ENCODE data around the gene ARID5B.

ARID5B gene

DNA sequence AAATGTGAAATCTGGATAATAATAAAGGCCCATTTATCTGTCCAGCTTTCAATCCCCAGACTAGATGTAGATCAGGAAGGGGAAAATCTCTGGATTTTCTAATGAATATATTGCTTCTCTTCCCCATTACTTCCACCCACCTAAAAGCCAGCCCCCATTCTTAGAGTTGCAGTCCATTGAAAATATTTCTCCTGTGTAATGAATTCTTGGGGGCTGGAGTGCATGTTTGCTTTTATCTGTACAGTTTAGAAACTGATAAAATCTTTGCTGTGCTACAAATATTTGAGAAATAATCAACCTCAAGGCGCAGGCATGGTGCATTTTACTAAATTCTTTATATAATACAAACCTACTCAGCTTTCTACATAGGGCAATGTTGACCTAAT lies 180.8 kb downstream of the ARID5B start:
- no peak for DNase-seq

DNA sequence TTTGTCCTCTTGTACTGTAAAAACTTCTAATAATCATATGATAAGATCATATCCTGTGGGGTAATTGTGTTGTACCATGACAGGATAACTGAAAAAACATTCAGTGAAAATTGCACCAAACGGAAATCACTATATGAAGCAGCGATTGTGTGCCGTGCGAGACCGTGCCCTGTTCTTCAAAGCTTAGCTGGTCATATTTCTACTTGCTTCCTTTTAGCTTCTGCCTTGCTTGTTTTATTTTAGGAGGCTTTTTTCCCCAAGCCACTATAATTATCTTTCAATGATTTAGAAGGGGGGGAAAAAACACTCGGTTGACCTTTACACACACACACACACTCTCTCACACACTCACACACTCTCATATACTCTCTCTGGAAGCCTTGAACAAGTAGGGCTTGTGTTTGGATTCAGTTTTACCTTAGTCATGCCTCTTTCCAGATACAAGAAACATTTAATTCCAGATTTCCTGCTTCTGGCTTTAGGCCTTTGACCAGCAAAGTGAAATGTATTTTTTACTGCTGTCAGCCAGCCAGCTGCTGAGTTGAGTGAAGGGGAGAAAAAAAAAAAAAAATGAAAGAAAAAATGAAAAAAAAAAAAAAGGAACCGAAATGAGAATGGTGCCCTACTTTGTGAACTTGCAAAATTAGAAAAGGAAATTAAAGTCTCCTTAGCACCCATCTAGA lies 181.4 kb downstream of the ARID5B start:
- peak; percentile 85 for DNase-seq

DNA sequence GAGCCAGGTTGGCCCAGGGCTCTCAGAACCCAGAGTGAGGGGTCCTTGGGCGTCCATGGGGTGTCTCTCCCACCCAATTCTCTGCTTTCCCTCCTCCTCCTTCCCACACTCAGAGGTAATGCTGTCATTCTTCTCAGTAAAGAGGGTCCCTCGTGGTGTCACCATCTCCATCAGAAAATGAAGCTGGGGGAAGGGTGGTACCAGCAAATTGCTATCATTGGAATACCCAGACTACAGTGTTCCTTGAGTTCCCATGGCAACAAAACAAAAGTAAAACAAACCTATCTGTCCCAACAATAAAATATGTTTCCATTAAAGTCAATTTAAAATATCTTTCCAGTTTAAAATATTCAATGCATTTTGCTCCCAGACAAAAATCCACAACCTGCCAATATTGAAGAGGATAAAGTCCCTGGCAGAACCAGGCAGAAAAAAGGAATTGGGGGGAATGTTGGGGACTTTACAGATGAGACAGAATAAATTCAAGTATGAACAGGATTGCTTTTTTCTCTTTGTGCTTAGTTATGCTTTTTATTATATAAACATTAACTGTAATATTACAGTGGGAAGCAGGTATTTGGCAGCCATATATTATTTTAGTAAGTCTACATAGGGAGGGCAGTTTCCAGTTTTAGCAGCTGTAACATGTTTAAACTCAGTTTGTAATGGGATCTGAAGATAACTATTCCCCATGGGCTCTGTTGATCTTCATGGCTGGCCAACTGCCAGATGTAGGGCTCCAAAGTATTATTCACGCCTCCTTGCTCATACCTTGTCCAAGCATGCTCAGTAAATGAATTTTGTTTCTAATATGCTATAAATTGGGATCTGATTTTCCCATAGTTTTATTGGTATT lies 182.1 kb downstream of the ARID5B start:
- peak; percentile 24 for DNase-seq

DNA sequence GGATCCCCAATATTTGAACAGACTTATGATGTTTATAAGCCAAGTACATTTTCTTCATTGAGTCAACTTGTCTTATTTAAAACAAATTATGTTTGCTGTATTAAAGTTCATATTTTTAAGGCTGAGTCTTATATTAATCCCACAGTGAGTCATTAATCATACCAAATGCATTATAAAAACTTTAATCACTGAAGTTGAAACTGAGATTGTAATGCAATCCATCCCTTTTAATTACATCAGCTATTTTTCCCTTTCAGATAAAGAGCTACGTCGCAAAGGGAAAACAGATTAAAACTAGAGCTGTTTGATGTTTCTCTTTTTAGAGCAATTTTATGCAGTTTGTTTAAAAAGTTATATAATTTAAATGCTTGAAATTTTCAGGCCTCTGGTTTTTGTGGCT lies 183.0 kb downstream of the ARID5B start:
- no peak for DNase-seq

DNA sequence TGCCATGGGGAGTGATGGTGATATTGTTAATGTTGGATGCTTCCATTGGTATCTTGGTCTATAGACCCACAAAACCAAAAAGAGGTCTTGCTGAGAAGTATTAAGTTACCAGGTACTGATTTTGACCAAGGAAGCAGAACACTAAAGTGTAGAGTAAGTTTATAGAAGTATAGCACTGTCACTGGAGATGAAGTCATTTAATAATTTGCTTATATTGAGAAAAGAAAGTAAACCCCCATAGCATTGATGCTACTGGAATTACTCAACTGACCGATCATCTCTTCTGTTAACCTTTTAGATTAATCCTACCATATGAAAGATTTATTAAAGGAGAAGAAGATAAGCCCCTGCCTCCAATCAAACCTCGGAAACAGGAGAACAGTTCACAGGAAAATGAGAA lies 183.9 kb downstream of the ARID5B start:
- DNase-seq, result peak; percentile 39

DNA sequence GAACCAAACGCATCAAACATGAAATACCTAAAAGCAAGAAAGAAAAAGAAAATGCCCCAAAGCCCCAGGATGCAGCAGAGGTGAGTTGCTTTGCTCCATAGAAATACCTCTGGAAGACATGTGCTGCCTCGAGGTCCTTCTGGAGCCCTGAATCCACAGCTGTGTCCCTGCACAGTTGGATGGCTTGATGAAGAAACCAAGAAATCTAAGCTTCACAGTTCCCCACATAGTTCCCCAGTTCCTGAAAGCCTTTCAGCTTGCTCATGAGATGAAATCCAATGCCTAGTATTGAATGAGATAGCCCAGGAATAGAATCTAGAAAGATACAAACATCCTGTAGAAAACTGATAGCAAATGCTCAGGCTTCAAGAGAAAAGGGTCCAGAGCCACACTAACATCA lies 184.3 kb downstream of the ARID5B start:
- no peak for DNase-seq

DNA sequence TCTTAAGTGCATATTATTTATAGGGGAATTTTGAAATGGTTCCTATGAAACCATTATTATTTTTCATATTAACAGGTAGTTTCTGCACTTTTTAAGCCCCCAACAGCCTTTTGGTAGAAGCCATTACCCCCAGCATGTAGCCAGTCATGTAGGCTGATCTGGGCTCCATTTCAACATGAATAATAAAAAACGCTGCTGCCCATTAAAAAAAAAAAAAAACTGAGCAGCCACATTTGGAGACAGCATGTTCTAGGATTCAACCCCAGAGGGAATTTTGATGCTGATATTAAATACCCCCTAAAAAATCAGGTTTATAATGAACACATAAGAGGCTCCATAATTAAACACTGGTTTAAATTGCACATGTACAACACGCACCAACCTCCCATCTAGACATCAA lies 185.8 kb downstream of the ARID5B start:
- no peak for DNase-seq

DNA sequence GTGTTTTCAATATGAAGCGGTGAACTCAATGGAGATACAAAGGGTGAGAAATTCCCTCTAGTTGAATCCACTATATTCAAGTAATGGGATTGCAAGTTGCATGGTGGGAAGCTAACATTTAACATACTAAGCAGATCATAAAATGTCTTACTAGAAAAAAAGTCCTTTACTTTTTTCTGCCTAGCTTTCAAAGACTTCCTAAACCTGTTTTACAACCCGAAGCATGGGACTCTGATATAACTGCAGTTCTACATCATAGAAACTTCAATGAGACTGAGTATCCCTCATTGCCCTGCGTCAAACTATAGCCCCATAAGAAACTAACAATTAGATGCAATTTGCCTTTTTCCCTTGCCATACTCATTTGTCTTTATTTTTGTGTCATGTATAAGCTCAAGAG lies 187.3 kb downstream of the ARID5B start:
- no peak for DNase-seq

DNA sequence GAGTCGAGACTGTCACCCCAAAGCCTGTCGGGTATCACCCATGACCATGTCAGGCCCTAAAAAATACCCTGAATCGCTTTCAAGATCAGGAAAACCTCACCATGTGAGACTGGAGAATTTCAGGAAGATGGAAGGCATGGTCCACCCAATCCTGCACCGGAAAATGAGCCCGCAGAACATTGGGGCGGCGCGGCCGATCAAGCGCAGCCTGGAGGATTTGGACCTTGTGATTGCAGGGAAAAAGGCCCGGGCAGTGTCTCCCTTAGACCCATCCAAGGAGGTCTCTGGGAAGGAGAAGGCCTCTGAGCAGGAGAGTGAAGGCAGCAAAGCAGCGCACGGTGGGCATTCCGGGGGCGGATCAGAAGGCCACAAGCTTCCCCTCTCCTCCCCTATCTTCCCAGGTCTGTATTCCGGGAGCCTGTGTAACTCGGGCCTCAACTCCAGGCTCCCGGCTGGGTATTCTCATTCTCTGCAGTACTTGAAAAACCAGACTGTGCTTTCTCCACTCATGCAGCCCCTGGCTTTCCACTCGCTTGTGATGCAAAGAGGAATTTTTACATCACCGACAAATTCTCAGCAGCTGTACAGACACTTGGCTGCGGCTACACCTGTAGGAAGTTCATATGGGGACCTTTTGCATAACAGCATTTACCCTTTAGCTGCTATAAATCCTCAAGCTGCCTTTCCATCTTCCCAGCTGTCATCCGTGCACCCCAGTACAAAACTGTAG lies 191.0 kb downstream of the ARID5B start:
- DNase-seq, result no peak

DNA sequence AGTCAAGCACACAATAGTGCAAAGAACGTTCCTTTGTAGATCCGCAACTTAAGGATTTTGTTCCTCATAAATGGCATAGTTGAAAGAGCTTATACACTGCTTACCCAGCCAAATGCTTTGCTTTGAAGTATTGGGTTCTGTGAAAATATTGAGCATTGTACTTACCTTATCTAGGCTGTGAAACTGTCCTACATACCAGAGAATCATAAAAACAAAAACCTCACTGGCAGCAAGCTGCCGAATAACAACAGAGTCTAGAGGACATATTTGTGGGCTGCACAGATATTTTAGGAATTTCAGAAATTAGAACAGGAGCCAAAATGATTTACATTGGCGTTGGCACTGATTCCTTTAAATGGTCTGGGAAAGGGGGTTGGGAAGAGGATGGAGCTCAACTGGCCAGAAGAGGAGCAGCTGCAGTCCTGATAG lies 192.4 kb downstream of the ARID5B start:
- DNase-seq, result no peak

DNA sequence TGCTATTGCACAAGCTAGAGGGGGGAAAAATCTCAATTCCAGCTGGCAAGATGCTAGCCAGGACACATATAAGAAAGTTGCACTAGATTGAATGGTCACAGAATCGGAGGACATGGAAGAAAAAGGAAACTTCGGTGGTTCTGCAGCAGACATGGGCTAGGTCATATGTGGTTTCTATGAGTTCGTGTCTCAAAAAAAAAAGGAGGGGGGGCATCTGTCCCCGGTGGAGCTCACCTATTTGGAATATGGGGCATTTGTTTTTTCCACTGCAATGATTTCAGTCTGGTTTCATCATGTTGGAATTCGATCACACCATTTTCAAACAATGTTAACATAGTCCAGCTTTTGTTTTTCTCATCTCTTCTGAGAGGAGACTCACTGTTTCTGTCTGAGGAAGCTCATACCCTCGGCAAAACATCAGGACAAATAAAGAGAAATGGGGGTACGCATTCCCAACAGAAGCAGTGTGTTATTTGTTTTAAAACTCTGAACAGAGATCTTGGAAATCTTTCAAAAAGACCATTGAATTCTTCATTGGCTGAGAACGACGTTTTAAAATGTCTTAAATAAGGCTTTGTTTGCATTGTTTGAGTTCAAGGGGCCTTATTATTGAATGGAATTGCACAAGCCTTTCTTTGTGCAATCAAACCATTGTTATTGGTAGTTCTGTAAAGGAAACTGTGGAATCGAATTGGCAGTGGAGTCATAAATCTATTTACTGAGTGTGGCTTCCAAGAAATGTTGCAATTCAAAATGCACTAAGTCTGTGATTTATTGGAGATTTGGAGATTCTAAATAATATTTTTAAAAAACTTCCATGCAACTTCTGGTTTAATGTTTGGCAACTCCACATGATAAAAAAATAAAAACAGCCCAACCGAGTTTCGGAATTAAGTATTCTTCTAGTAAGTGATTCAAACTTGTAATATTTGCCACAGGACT lies 194.0 kb downstream of the ARID5B start:
- no peak for DNase-seq

DNA sequence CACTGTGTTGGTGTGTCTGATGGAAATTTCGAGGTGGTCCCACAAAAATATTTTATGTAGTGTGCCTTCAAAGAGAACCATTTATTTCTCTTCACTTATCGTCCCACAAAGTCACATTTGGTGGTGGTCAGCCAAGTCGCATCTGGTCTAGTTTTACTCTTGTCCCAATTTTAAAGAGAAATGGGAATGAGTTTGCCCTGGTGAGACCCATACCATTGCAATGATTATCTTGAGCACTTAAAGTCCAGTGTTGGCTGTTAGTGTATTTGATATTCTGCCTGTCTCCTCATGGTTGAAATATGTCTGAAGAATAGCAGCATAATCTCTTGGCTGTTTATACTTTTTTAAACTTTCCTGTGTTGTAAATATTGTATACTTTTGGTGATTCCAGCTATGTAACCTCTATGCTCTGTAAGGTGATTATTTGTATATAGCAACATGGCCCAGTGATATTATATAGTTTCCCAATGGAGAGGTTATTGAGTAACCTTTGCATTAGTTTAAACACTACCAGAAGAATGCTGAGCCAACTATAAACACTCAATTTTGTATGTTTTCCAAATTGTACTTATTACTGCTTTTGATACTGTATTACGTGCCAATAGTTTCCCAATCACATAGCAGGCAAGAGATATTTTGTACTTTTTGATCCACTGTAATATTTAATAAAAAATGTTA lies 194.9 kb downstream of the ARID5B start:
- no peak for DNase-seq

DNA sequence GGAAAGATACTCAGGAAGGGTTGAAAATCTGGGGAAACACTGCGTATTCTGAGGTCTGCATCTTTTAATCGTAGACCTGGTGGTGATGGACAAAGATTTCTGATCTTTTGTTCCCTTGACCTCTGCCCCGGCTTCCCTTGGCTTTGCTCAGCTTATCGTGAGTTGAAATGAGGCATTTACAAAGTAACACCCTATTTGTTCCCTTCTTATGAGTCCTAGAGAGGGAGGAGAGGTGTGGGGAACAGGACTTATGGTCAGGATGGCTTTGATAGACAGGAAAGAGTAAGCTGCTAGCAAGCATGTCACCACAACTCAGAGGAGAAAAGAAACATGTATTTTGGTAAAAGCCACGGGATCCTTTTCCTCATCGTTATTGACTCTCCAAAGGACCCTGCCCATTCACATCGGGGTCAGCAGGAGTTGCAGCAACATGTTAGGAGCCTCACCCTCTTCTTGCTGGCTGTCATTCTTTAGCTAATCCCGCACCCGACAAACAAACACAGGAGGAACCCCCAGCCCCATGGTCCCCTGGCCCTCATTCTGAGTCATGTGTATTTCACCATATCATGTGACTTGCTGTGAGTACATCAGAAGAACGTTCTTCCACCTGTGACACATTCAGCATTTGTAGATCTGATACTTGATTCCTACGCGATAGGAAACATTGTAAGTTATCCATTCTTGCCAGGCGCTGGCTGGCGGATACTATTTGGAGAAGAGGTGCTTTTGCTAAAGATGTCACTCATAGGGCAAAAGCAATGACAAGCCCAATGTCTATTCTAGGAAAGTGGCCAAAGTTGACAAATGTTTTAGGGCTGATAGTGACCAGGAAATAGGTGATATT lies 197.0 kb downstream of the ARID5B start:
- no peak for DNase-seq

DNA sequence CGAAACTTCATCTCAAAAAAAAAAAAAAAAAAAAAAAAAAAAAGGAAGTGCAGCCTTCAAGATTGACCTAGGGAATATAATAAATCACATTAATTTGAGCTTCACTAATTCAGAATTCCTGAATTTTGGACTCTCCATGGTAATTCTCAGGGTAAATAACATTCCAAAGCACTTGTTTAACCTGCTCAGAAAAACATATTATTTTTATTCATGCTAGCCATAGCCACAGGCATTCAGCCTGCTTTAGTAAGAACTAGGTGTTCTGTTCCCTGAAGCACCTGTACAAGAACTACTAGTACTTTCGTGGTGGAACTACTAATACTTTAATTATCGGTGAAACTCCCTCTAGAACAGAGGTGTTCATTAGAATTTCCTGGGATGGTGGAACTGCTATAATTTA lies 197.8 kb downstream of the ARID5B start:
- DNase-seq, result no peak

DNA sequence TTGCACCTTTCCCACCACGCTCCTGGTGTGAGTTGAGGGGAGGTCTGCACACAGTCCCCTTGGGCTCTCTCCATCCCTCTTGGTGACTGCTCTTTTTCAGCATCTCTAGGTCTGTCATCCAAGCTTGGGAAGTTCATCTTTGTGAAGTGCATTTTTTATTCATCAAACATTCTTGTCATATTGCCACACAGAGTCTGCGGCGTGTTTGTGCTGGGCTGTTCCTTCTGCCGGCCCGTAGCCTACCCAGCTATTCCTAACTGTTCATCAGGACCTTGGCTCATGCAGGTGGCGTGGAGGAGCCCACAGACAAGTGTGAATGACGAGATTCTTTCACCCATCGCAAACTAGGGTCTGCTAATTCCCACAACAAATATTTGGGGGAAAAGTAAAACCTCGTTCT lies 202.4 kb downstream of the ARID5B start:
- DNase-seq, result no peak

DNA sequence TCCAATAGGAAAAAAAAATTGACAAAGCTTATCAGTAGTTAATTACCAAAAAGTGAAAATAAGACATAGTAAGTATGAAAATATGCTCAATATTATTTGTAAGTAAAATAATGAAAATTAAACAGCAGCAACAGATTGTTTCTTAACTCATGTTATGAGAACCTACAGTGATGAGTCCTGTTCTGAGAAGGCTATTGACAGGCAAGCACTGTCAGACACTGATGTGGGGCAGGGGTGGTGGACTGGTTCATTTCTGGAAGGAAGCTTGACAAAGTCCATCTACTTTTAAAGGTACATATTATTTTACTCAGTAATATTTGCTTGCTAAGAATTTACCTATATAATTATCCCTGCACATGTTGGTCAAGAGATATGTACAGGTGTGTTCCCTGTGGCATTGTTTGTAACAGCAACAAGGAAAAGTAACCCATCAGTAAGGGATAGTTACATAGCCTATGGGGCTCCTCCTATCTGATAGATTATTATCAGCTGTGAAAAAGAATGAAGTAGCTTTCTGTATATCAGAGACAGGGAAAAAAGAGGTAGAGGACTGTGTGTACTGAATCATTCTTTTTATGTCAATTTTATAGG lies 205.5 kb downstream of the ARID5B start:
- no peak for DNase-seq

DNA sequence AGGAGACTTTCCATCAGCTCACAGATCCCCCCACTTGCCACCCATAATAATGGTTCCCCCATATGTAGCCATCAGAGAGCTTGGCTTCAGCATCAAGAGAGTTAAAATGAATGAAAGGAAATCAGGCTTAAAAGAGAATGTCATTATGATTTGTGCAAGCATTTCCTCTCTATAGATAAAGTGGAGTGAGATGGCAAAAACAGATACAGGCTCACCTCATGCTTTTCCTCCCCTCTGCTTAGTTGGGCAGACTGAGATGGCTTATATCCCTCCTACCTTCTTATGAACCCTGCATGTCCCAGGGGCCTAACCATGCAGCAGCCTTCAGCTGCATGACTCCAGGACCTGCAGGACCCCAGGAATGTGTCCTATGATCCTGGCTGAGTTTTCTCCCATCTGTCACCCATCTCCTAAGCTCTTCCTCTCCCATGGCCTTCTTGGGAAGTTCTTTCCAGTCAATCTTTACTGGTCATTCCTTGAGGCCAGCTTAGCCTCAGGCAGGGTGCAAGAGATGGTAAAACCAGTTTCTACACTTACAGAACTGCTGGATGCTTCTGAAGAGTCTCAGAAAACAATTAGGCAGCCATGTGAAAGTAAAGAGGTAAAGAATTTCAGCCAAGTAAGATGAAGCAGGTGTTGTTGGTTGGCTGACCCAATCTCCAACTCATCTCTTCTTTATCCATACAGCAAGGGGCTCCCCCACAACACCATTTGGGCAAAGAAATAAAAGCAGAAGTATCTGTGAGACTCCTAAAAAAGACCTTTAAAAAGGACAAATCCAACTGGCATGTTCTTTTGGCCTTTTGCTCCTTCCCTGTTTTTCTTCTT lies 207.5 kb downstream of the ARID5B start:
- no peak for DNase-seq

DNA sequence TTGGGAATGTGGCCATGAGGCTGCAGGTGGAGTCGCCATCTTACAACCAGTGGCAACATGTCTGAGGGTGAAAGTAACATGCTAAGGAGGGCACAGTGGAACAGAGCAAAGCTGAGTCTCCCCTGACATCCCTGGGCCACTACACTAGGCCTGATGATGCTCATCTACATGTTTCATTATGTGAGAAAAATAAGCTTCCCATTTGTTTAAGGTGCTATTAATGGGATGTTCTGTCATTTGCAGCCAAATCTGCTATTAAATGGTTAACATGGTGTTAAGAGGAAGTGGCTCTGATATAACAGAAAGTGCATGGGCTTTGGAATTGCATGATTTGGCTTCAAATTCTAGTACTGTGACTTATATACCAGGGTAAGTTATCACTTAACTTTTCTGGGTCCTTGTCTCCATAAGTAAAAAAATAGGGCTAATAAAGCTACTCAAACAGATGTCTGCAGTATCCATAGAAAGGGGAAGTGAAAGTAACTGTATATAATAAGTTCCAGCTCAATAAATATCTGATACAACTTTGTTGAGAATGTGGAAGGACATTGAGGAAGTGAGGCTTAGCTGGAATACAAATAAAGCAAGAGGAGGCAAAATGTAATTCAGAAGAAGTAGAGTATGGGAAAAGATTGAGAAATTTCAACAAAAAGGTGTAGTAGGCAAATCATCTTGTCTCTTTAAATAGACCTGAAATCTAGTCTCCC lies 208.2 kb downstream of the ARID5B start:
- no peak for DNase-seq

DNA sequence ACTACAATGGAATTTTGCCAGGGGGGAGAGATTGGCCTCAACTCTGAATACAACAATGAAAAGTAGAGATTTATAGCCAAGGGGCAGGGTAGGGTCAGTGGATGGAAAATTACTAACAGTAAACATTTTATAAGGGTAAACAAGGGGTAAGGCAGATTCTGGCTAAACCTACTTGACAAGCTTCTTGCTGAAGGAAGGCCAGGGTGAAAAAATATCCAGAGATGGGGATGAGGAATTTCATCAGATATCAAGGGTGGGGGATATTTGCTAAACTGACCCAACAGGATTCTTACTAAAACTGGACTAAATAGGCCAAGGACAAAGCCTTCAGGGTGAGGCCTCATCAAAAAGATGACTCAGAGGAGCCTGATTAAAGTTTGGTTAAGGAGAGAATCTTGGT lies 210.8 kb downstream of the ARID5B start:
- DNase-seq, result no peak

Data from activated CD4-positive, alpha-beta T cell treated with anti-CD3 and anti-CD28 coated beads, Interleukin-2, amount 50 U/mL, for 16 hours (primary cell).